ENCODE results near the gene RHAG.
"Not testable (repeated sequence)": the region's sequence is repeated elsewhere in the genome, so short reads cannot be mapped to it uniquely, and the experiment has no call there.

RHAG gene

DNA sequence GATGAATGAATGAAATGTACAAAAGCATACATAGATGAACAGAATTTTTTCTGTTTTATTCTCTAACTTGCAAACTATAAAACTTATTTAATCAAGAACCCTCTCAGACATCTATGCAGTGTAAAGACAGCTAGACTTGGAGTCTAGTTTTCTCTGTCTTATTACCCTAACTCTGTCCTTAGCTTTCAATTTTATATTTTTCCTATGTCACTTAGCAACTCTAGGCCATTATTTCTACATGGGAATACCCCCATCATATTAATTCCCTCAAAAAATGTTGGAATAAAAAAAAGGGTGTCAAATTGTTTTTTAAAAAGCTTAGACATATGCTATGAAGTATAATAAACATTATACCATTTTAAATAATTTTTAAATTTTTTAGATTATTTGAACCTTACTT is 1.2 kb downstream of the RHAG start:
- no peak for DNase-seq

DNA sequence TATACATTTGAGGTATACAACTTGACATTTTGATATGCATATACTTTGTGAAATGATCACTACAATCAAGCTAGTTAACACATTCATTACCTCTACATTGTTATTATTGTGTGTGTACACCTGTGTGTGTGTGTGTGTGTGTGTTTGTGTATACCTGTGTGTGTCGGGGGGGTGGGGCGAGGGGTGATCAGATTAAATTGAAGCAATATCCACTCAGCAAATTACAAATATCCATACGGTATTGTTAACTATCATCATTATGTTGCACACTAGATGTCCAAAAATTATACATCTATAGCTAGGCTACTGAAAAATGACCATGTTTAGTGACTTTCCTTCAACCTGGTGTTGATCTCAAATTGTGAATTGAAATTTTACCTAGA is 1.8 kb downstream of the RHAG start:
- DNase-seq: no peak

DNA sequence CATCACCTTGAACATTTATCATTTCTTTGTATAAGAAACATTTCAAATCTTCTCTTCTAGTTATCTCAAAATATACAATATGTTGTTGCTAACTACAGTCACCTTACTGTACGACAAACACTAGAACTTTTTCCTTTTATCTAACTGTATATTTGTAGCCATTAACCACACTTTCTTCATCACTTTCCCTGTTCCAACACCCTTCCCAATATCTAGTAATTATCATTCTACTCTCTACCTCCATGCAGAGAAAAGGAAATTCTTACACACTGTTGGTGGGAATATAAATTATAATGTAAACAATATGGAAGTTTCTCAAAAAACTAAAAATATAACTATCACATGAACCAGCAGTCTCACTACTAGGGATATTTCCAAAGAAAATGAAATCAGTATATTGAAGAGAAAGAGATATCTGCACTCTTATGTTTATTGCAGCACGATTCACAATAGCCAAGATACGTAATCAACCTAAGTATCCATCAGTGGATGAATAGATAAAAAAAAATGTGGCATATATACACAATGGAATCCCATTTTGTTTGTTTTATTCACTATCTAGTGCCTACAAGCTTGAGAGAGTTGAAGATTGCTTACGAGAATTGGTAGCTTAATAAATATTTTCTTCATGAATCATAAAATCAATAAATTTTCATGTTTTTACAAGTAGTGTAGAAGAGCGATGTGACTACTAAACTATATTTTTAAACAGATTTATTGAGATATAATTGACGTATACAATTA is 2.4 kb downstream of the RHAG start:
- DNase-seq: no peak

DNA sequence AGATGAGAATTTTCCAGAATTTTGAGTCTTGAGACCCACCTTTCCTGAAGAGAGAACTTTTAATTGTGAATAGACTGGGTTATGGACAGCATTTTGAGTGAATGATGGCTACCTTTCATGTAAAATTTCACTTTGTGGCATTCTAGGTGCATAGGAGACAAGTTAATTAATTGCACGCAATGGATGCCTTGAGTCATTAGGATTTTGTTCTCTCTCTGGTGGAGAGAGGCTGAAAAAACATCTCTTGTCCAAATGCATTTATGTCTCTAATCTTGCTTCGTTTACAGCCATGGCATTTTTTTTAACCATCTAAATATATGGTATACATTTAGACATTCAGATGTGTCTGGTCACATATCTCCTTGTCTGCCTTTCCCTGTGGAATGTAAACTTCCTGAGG is 3.1 kb downstream of the RHAG start:
- no peak for DNase-seq

DNA sequence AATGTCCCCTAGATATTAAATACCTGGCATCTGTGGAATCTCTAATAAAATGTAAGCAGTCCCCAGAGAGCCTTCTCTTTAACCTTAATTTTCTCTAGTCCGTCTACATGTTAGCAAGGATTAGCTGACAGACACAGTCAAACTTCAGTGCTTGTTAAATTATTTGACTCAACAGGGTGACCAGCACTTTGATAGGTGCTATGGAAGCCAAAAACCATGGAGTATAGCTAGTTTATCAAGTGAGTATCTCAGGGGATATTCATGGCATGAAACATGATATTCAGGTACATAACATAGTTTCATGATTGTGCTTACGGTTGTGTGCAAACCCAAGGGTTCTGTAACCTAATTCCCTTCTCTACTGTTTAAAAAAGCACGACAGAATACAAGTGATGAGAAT is 3.9 kb downstream of the RHAG start:
- DNase-seq: no peak

DNA sequence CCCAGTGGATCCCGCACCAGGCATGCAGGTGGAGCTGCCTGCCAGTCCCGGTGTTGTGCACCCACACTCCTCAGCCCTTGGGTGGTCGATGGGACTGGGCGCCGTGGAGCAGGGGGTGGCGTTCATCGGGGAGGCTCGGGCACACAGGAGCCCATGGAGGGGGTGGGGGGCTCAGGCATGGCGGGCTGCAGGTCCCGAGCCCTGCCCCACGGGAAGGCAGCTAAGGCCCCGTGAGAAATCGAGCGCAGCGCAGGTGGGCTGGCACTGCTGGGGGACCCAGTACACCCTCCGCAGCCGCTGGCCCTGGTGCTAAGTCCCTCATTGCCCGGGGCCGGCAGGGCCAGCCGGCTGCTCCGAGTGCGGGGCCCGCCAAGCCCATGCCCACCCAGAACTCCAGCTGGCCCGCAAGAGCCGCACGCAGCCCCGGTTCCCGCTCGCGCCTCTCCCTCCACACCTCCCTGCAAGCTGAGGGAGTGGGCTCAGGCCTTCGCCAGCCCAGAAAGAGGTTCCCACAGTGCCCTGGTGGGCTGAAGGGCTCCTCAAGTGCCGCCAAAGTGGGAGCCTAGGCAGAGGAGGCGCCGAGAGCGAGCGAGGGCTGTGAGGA is 7.1 kb downstream of the RHAG start:
- not testable (repeated sequence) for DNase-seq

DNA sequence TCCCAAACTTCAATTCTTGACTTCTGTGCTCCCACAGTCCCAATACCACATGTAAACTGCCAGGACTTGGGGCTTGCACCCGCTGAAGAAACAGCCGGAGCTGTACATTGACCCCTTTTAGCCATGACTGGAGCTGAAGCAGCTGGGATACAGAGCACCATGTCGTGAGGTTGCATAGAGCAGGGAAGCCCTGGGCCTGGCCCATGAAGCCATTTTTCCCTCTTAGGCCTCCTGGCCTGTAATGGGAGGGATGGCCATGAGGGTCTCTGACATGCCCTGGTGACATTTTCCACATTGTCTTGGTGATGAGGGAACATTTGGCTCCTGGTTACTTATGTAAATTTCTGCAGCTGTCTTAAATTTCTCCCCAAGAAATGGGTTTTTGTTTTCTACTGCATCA is 9.8 kb downstream of the RHAG start:
- no peak for DNase-seq

DNA sequence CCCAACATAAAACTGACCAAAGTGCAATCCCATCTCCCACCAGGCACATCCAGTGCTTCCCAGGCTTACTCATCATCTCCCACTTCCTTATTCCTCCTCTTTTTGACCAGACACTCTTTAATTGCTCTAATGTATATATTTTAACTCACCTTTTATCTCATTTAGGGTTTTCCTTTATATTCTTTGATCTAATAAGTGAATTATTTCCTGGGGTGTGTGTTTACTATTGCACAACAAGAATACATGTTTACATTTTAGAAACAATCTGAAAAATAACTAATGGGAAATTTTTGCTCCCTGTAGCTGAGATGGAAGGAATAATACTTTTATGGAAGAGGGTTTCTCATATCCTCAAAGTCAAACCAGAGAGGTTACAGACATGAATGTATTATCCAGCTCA is 18.4 kb downstream of the RHAG start:
- no peak for DNase-seq

DNA sequence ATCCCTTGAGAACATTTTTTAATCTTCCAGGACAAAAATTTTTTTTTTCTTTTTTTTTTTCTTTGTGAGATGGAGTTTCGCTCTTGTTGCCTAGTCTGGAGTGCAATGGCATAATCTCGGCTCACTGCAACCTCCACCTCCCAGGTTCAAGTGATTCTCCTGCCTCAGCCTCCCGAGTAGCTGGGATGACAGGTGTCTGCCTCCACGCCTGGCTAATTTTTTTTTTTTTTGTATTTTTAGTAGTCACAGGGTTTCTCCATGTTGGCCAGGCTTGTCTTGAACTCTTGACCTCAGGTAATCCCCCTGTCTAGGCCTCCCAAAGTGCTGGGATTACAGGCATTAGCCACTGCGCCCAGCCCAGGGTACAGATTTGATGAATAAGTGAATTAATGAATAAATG is 22.5 kb downstream of the RHAG start:
- DNase-seq: not testable (repeated sequence)

DNA sequence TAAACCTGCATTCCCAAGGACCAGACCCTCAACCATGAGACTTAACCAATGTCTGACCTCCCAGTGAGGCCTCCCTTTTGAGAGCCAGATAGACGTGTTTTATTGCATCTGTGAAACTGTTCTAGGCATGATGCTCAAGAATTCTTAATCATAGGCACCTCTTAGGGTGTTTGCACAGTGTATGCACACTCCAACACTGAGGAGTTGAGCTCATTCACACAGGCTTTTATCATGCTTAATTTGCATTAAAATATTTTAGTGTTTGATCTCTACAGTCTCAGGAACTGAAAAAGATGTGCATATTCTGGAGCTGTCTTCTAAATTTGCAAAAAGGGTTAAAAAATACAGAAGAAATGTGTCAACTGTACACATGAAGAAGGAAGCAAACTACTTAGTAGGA is 27.4 kb downstream of the RHAG start:
- no peak for DNase-seq

DNA sequence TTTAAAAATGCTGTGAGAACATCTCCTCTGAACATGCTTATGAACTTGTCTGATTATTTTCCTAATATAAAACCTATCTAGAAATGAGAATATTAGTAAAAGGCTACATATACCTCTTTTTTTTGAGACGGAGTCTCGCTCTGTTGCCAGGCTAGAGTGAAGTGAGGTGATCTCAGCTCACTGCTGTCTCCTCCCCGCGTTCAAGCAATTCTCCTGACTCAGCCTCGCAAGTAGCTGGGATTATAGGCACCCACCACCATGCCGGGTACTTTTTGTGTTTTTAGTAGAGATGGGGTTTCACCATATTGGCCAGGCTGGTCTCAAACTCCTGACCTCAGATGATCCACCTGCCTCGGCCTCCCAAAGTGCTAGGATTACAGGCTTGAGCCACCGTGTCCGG is 28.4 kb downstream of the RHAG start:
- DNase-seq: not testable (repeated sequence)

DNA sequence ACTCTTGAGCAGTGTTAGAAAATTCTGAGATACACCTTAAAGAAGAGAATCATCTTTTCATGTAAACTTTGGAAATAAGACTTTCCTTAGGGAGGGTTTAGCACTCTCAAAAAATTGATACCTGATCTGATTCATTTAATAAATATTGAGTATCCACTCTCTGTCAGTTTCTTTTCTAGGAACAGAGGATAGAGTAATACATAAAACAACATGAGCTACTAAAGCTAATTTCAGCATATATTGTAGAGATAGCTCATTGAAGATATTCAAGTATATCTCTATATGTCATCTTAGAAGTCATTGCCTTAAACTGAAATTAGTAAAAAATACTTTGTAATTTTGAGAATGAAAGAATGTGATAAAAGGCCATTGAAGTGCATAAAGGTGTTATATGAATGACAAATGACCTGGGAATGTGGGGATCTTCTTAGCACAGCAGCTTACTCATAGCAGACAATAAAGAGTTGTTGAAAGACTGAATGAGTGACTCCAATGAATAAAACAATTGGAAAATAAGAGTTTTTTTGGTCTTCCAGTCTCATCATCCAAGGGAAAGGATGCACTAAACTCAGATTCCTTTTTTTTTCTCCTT is 29.2 kb downstream of the RHAG start:
- DNase-seq: no peak

DNA sequence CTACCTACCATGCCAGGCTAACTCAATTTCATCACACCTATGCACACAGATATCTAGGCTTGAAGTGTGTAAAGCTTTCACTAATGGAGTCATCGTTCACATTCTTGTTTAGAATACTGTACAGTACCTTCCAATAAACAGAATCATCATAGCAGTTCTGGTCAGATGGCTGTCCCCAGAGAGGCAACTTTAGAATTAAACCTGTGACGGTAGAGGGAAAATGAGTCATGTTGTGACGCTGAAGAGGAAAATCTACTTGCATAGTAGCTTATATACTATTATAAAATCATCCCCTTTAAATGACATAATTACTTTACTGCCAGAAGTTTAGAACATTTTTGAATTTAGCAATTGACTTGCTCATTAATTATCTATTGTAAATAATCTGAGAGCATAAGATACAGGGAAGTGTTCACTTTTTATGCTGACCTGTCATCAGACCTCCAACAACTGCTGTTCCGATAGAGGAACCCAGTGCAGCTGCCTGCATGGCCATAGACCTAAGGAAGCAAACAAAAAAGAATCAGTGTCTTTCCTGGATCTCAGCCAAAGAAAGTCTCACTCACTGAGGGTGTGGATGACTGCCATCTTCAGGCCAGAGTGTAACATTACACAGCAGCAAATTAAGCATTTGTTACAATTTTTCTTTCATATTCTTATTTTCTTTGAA is 29.8 kb downstream of the RHAG start:
- DNase-seq: no peak

DNA sequence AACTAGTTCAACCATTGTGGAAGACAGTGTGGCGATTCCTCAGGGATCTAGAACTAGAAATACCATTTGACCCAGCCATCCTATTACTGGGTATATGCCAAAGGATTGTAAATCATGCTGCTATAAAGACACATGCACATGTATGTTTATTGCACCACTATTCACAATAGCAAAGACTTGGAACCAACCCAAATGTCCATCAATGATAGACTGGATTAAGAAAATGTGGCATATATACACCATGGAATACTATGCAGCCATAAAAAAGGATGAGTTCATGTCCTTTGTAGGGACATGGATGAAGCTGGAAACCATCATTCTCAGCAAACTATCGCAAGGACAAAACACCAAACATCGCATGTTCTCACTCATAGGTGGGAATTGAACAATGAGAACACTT is 32.6 kb downstream of the RHAG start:
- not testable (repeated sequence) for DNase-seq

DNA sequence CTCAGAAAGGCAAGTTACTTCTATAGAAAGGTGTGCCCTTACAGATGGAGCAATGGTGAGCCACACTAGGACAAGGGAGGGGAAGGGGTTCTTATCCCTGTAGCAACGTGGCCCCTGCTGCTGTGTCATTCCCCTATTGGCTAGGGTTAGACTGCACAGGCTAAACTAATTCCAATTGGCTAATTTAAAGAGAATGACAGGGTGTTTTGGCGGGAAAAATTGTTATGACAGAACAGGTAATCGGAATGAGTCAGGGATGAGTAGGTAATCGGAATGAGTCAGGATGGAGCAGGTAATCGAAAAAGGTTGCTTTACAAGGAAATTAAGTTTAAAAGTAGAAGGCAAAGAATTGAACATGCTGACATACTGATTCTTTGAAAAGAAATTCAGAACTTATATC is 49.4 kb downstream of the RHAG start:
- DNase-seq: not testable (repeated sequence)

DNA sequence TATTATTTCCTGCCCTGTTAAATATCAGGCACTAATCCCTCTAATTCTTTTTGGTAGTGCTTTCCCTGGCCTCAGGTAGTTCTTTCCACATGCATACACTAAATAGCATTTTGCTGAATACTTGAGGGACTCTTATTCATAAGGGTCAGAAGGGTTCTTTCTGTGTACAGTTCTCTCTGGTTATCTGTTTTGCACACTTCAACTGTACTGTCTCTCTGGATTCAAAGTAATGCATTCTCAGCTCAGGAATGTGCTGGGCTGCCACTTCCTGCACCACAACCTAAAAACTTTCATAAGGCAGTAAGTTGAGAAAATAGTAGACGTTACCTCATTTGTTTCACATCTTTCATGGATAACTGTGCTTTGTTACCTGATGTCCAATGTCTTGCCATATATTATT is 54.1 kb downstream of the RHAG start:
- DNase-seq: no peak

DNA sequence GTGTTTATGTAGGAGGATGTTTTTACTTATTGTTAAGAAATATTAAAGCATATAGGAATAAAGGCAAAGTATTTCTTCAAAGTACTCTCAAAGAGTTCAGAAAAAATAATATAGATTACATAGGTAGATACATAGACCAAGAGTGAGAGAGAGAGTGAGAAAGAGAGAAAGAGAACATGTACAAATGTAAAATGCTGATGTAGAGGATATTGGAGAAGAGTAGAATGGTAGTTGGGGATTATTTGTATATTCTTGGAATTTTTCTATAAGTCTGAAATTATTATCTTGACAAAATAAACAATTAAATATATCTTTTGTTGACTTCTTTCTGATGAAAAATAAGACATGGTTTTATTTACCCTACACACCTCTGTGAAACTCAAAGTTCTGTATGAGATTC is 57.0 kb downstream of the RHAG start:
- DNase-seq: no peak

DNA sequence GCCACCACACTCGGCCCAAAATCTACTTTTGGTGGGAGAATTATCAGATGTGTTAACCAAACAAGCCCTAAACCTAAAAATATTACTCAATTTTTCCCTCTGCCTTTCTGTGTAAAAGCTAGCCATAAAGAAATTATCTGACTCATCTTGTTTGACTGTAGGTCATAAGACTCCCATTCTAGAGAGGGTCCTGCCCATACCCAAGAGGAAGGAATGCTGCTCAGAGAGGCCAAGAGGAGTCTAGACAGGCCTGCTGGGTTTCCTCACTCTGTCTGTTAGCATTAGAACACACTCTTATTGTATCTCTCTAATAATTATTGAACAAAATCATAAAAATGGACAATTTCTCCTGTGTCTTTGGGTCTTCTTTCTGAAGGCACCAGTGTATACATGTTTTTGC is 60.0 kb downstream of the RHAG start:
- no peak for DNase-seq

DNA sequence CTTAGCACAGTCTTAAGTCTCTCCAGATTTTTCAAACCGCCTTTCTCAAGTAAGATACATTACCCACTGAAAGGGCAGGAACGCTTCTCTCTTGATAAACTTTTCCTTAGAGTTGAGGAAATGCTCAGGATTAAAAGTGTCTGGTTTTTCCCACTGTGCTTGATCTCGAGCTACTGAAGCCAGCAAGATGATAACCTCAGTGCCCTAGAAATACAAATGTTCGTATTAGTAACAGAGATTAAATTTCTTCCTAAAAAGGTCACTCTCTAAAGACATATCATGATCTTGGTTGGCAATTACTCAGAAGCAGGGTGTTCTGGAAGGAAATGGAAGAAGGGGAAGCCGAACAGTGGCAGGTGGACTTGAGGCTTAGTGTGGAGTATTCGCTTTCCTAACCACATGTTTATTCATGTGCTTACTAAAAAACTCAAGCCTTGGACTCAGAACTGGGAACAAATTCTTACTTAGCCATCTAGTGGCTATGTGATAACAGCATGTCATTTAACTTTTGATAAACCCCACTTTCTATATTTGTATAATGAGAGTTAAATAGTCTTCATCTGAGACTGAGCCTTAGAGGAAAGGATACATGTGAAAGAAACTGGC is 66.1 kb downstream of the RHAG start:
- DNase-seq: no peak

DNA sequence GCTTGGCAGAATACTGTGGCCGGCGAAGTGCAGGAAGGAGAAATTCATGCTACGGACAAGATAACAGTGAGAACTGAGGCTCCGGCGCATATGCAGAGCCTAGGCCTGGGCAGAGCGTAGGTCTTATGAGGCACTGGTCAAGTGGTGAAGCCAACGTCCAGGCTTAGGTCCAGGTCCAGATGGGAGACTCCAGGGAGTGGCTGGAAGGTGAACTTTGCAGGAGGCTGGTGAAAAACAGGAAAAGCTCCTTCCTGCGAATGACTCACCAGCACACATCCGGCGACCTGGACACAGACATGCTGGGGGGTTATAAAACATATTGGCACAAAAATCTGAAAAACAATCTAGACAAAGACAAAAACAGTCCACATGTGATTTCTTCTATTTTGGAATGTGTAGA is 70.8 kb downstream of the RHAG start:
- DNase-seq: no peak

DNA sequence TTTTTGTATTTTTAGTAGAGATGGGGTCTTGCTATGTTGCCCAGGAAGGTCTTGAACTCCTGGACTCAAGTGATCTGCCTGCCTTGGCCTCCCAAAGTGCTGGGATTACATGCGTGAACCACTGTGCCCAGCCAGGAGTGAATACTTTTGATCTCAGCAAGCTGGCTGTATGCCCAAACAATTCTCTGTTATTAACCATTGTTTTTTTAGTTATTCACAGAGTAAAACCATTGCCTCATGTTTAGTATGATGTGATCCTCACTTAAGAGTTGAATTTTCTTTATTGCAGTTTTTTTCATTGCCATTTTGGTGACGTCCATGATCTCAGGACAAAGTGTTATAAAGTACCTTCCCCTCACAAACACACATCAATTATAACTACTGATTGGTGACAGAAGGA is 71.4 kb downstream of the RHAG start:
- DNase-seq: no peak

DNA sequence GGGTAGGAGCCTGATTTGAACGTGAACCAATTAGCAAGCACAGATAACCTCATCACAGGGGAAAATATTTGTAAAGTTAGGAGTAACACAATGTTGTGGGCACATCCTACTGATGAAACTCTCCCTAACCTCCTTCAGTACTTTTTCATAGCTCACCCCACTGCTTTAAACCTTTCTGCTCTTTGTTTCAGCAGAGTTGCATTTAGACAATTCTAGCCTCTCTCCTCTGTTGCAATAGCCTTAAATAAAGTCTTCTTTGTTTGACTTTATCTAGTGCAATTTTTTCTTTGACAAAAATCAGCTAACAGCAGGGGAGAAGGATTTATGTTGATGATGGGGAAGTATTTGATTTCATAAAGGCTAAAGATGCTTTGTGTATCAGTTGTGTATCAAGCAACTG is 72.1 kb downstream of the RHAG start:
- no peak for DNase-seq

DNA sequence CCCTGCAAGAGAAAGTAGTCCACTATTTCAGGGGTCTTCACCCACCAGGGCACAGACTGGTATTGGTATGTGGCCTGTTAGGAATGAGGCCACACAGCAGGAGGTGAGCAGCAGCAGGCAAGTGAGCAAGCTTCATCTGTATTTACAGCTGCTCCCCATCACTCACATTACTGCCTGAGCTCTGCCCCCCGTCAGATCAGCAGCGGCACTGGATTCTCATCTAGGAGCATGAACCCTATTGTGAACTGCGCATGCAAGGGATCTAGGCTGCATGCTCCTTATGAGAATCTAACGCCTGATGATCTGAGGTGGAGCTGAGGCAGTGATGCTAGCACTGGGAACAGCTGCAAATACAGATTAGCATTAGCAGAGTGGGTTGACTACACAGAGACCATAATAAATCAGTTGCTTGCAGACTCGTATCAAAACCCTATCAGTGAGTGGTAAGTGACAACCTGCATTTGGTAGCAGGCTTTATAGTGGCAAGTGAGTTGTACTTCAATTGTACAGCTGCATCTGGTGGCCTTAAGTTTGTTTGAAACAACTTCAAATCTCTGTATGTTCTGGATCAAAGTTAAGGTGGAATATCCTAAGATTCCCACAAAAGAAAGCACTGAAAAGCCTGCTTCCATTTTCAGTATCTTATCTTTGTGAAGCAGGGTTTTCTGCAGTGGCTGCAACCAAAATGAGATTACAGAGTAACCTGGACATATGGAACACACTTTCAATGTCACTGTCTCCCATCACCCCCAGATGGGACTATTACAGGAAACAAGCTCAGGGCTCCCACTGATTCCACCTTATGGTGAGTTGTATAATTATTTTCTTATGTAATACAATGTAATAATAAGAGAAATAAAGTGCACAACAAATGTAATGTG is 73.4 kb downstream of the RHAG start:
- DNase-seq: no peak
